ENCODE measurements around the gene BACH2.

GRCh38 chr6:90098001-90098531, 198.6 kb downstream of the BACH2 start:
- no peak for TF ChIP-seq POLR2AphosphoS5 (IDR thresholded peaks at IDR 0.05)
- peak in 5 of 6 experiments; percentile 15 to 35 (median 19) for TF ChIP-seq CTCF (IDR thresholded peaks at IDR 0.05)
- no peak for TF ChIP-seq POLR2A (IDR thresholded peaks at IDR 0.05)

Measured in upper lobe of left lung (tissue), 4 donors.